GM13976 (cell line): ENCODE measurements around the gene FANCM.

Experiments
- DNase-seq: peaks from one replicate; pipeline ENCODE4 v3.0.0; 2012; ENCODE audit warnings: low spot score
- CTCF ChIP-seq: IDR thresholded peaks from 2 replicates; pipeline ENCODE4 v1.5.1; 2012; ENCODE audit warnings: borderline replicate concordance, mild to moderate bottlenecking; ENCODE audit not compliant: insufficient read depth; ENCODE audit errors: extremely low read depth, missing control alignments, control extremely low read depth
- in situ Hi-C: fragments of 300-500 bp; cut with MboI; formaldehyde crosslinking; loops from one replicate; pipeline ENCODE4 v1.12.0; 2022; ENCODE audit warnings: low sequenced_read_pairs, mixed read lengths, inconsistent platforms; ENCODE audit not compliant: unreplicated experiment

The FANCM gene

GRCh38 chr14:45103806-45104205 is 31.9 kb upstream of the FANCM start:
- no peak for TF ChIP-seq CTCF
- in situ Hi-C loops: no loop called here
- no peak for DNase-seq

- in situ Hi-C loops: no loop called here
- no peak for DNase-seq
- TF ChIP-seq CTCF: no peak
Observed at GRCh38 chr14:45104561-45104960, 31.2 kb upstream of the FANCM start.

- DNase-seq: no peak
- TF ChIP-seq CTCF: no peak
- in situ Hi-C loops: no loop called here
Observed at GRCh38 chr14:45112896-45113781, 22.6 kb upstream of the FANCM start.

GRCh38 chr14:45114327-45114726 is 21.4 kb upstream of the FANCM start:
- TF ChIP-seq CTCF: no peak
- in situ Hi-C loops: no loop called here
- no peak for DNase-seq

GRCh38 chr14:45118594-45118993 is 17.1 kb upstream of the FANCM start:
- no peak for DNase-seq
- no peak for TF ChIP-seq CTCF
- in situ Hi-C loops: no loop called here

- TF ChIP-seq CTCF: no peak
- in situ Hi-C loops: no loop called here
- no peak for DNase-seq
Observed at GRCh38 chr14:45120096-45120495, 15.6 kb upstream of the FANCM start.
